ENCODE measurements around the gene AKR1D1.

Gene AKR1D1

DNA sequence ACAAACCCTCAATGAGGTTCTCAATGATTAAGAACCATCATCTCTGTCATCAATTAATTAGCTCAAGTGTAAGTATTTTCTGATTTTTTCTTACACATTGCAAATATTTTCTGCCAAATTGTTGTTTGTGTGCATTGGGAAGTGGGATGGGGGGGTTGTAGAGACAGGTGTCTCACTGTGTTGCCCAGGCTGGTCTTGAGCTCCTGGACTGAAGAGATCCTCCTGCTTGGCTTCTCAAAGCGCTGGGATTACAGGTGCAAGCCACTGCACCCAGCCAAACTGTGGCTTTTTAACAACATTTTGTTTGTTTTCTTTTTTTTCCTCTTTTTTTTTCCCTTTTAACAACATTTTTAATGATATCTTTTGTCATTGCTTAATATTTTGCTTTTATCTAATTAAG is 87.5 kb downstream of the AKR1D1 start:
- no peak for DNase-seq (ENCODE audit: low spot score)

DNA sequence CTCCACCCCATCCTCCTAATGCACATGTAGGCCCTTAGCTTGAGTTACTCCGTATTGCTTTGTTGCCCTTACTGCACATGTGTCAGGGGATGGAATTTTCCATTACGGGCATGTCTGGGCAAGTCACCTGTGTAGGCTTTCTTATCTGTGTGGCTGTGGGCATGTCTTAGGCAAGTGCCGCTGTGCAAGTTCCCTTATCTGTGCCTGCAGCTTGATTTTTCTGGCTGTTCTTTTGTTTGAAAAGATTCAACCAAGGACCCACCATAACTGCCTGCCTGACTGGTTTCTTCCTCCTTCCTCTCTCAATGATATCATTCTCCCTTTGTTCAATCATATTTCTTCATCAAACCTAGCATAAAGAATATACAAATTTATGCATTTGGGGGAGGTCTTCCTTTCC is 88.5 kb downstream of the AKR1D1 start:
- no peak for DNase-seq (ENCODE audit: low spot score)

DNA sequence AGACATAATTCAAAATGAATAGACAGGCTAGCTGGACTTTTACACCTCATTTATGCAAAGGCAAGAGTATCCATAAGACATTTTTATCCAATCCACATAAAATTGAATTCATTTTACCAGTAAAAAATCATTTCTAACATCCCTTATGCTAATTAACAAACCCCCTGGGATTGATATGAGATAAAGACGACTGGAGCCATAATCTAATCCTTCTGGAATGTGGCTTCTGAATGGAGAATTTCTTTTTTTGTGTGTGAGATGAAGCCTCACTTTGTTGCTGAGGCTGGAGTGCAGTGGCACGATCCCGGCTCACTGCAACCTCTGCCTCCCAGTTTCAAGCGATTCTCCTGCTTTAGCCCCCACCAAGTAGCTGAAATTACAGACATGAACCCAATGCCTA is 90.4 kb downstream of the AKR1D1 start:
- no peak for DNase-seq (ENCODE audit: low spot score)

DNA sequence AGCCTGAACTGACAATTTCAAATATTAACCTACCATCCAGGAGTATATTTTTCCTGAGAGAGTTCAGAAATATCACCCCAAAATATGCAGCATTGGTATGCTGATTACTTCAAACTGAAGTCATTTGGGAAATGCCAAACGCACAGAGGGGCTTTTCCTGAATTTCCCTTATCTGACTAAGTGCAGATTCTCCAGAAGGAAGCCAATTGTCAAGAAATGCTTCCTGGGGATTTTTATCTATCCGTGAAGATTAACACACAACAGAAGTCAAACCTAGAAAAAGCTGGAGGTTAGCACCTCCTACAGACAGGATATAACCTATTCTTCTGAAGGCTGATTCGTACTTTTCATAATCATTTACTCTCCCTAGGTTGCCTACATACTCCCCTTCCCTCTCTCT is 91.0 kb downstream of the AKR1D1 start:
- DNase-seq (ENCODE audit: low spot score) = no peak

DNA sequence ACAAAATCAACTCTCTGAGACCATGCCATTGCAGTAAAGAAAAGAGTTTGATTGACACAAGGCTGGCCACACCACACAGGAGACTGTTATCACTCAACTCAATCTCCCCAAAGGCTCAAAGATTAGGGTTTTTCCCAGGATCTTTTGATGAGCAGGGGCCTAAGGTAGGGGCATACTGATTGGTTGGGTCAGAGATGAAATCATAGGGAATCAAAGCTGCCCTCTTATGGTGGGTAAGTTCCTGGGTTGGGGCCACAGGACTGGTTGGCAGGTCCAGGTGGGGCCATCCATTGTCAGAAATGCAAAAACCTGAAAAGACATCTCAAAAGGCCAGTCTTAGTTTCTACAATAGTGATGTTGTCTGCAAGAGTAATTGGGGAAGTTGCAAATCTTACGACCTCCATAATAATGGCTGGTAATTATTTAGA is 91.6 kb downstream of the AKR1D1 start:
- no peak for DNase-seq (ENCODE audit: low spot score)

Small RNAs within 50 kb of the gene (small RNA-seq; reads per million reads assigned to genes)
- gene AC024082.2 (0 reads per million in 2 experiments), gene RN7SKP223 (0 reads per million in 2 experiments)
